Skeletal muscle satellite cell (primary cell): ENCODE results near the gene UBL5. TPM values are rescaled to one million over a fixed set of nuclear protein-coding genes. Genes with fewer than 3 reads are reported as not detected.
A peak's percentile ranks its signal among the peaks of the same experiment; 100 is the strongest.
"Not testable (repeated sequence)": the region's sequence is repeated elsewhere in the genome, so short reads cannot be mapped to it uniquely, and the experiment has no call there.

ENCODE experiments used
- H3K27me3 ChIP-seq: 2 replicates; pipeline ENCODE4 v1.7.0; 2013; ENCODE audit warnings: low read length; ENCODE audit not compliant: control insufficient read depth, insufficient read depth
- H3K36me3 ChIP-seq: 2 replicates; pipeline ENCODE4 v1.7.0; 2013; ENCODE audit warnings: mild to moderate bottlenecking, control low read depth, low read length; ENCODE audit not compliant: insufficient read depth
- H3K4me1 ChIP-seq: 2 replicates; pipeline ENCODE4 v1.7.0; 2013; ENCODE audit warnings: low read length; ENCODE audit not compliant: control insufficient read depth, insufficient read depth
- H3K4me2 ChIP-seq: 2 replicates; pipeline ENCODE4 v1.7.0; 2013; ENCODE audit warnings: mild to moderate bottlenecking, low read length
- H3K4me3 ChIP-seq: 2 replicates; pipeline ENCODE4 v1.7.0; 2013; ENCODE audit warnings: low read length
- H3K9ac ChIP-seq: 2 replicates; pipeline ENCODE4 v1.7.0; 2013; ENCODE audit warnings: mild to moderate bottlenecking, low read depth, low read length, moderate library complexity
- H3K9me3 ChIP-seq: replicated peaks from 2 replicates; pipeline ENCODE4 v1.7.0; 2013; ENCODE audit warnings: mild to moderate bottlenecking, control low read depth, low read length
- total RNA-seq: library from RNA; depleted of rRNA; stranded (reverse); fragments of >200 nt; gene quantifications from 2 replicates; pipeline ENCODE4 v1.2.3, GENCODE V29; 2012; rRNA removed

Gene UBL5
- 234 and 301 TPM in 2 replicates for total RNA-seq

DNA sequence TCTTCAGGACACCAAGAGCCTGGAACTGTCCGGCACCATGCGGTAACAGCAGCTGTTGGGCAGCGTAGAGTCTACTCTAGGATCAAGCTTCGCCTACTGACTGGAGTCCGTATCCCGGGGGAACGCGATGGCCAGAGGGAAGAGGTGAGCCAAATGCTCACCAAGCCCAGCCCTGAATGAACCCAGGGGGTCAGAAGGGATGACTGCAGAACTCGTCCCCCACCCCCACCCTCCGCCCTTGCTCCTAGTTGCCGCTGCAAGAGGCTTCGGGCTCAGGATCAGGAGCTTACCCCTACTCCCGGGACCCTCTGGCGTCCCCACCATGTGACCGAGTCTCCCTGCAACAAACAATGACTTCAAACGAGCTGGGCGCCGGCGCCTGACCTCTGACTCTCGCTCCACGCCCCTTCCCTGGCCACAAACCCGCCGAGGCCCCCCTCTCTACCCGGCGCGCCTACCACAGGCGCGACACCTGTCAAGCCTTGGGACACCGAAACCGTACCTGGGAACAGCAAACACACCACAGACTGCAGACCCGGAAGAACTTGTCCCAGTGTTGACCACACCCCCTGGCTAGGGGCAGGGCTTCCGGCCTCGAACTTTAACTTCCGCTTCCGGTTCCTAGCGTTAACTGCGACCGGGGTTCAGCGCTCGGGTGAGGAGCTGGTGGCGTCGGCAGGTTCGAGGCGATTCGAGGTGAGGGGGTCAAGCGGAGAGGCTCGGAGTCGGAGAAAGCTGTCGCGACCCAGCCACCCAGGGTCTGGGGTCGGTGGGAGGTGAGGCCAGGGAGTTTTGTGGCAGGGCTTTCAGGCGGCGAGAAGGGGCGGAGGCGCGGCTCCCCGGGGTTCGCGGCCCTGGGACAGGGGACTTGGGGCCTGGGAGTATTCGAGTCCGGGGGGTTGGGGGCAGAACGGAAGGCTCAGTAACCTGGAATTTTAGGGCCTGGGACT lies at the start of gene UBL5:
UBL5 (plus strand) TSS at position 630 of the 950 bp plus-strand sequence. CDS start 420 bp downstream, outside the sequence.
- Histone ChIP-seq H3K27me3 (no peaks in the 10 kb centered on the region), H3K9me3 (no peaks in the 10 kb centered on the region), H3K4me2 (peak within 1 kb of the TSS; percentile 89), H3K4me1 (peaks cover 8% of the 10 kb centered on the region), H3K36me3 (peaks cover 10% of the 10 kb centered on the region), H3K9ac (peak within 1 kb of the TSS; percentile 93), H3K4me3 (peak within 1 kb of the TSS; percentile 89)

DNA sequence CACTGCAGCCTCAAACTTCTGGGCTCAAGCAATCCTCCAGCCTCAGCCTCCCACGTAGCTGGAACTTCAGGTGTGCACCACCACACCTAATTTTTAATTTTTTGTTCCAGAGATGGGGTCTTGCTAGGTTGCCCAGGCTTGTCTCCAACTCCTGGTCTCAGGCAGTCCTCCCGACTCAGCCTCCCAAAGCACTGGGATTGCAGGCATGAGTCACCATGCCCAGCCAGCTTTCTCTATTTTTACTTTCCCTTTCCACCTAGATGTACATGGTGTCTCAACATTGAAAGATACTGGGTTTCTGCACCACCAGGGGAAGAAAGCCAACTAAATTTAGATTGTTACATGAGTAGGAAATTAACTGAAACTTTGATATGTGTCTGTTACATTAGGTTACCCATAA lies 45.4 kb upstream of the UBL5 start:
- no peak overlapping the region for H3K4me3 ChIP-seq
- H3K4me1 ChIP-seq: peaks cover 17% of the 10 kb centered on the region
- no peak overlapping the region for H3K9ac ChIP-seq
- H3K27me3 ChIP-seq: no peaks in the 10 kb centered on the region
- H3K4me2 ChIP-seq: no peak overlapping the region
- H3K36me3 ChIP-seq: no peaks in the 10 kb centered on the region
- no peaks in the 10 kb centered on the region for H3K9me3 ChIP-seq

DNA sequence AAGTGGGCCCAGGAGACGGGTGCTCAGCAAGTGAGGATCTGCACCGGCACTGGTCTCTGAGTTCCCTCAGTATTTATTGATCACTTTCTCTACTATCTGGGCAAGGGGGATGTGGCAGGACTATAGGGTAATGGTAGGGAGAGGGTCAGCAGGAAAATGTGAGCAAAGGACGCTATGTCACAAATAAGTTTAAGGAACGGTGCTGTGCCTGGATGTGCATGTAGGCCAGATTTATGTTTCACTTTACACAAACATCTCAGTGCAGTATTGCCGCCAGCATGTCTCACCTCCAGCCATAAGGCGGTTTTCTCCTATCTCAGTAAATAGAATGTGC lies 43.6 kb upstream of the UBL5 start:
- H3K9ac ChIP-seq, H3K9me3 ChIP-seq, H3K36me3 ChIP-seq, H3K4me3 ChIP-seq, H3K27me3 ChIP-seq: not testable (repeated sequence)
- H3K4me2 ChIP-seq: peak overlapping the region; percentile 92
- H3K4me1 ChIP-seq: peaks cover 21% of the 10 kb centered on the region

DNA sequence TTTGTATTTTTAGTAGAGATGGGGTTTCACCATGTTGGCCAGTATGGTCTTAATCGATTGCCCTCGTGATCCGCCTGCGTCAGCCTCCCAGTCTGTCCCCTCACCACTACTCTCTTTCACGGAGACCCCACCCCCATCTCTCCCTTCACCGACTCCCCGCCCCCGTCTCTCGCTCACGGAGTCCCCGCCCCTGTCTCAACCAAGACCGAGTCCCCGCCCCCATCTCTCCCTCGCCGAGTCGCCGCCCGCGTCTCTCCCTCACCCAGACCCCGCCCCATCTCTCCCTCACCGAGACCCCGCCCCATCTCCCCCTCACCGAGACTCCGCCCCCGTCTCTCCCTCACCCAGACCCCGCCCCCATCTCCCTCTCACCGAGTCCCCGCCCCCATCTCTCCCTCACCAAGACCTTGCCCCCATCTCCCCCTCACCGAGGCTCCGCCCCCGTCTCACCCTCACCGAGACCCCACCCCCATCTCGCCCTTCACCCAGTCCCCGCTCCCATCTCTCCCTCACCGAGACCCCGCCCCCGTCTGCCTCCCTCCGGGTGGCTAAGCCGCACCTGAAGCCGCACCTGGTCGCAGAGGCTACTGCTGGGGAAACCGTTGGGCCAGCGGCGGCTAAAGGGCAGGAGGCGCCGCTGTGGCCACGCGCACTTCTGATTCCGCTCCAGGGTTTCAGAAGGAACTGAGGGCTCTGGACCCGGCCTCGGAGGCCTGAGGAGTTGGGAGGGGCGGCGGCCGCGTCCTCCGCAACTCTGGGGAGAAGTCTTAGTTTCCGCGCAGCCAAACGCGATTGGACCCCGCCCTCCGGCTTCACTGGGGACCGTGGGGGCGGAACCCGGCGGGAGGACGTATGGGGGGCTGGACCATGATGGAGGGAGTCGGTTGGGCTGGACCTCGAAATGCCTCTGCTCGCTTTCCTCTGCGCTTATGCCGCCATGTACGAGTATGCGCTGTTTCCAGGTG lies 42.1 kb upstream of the UBL5 start:
- H3K9ac ChIP-seq: peak overlapping the region; percentile 90
- no peaks in the 10 kb centered on the region for H3K9me3 ChIP-seq
- H3K4me2 ChIP-seq: peak overlapping the region; percentile 96
- H3K4me3 ChIP-seq: peak overlapping the region; percentile 97
- H3K36me3 ChIP-seq: no peaks in the 10 kb centered on the region
- peaks cover 21% of the 10 kb centered on the region for H3K4me1 ChIP-seq
- H3K27me3 ChIP-seq: no peaks in the 10 kb centered on the region

DNA sequence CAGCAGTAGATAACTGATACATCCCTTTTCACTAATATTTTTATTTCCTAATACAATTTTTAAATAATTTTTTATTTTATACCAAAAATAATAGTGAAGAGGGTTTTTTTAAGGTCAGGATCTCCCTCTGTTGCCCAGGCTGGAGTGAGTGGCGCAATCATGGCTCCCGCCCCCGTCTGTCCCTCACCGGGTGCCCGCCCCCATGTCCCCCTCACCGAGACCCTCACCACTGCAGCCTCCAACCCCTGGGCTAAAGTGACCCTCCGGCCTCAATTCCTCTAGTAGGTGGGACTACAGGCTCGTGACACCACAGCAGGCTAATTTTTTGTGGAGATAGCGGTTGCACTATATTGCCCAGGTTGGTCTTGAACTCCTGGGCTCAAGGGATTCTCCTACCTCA lies 41.4 kb upstream of the UBL5 start:
- Histone ChIP-seq H3K4me1 (peaks cover 21% of the 10 kb centered on the region), H3K36me3 (no peaks in the 10 kb centered on the region), H3K4me3 (peak overlapping the region; percentile 97), H3K9me3 (no peaks in the 10 kb centered on the region), H3K9ac (peak overlapping the region; percentile 90), H3K27me3 (no peaks in the 10 kb centered on the region), H3K4me2 (peak overlapping the region; percentile 96)

DNA sequence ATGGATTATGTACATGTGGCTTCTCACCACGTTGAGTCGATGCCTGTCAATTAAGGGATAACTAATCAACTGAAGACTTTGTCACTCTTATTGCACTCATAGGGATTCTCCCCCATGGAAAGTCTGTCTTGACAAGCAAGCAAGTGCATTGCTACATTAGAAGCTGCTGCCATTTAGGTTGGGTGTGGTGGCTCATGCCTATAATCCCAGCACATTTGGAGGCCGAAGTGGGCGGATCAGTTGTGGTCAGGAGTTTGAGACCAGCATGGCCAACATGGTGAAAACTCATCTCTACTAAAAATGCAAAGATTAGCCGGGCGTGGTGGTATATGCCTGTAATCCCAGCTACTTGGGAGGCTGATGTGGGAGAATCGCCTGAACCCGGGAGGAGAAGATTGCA lies 40.9 kb upstream of the UBL5 start:
- Histone ChIP-seq H3K4me2 (no peak overlapping the region), H3K36me3 (no peaks in the 10 kb centered on the region), H3K27me3 (no peaks in the 10 kb centered on the region), H3K9ac (no peak overlapping the region), H3K9me3 (no peaks in the 10 kb centered on the region), H3K4me3 (no peak overlapping the region), H3K4me1 (peaks cover 21% of the 10 kb centered on the region)

DNA sequence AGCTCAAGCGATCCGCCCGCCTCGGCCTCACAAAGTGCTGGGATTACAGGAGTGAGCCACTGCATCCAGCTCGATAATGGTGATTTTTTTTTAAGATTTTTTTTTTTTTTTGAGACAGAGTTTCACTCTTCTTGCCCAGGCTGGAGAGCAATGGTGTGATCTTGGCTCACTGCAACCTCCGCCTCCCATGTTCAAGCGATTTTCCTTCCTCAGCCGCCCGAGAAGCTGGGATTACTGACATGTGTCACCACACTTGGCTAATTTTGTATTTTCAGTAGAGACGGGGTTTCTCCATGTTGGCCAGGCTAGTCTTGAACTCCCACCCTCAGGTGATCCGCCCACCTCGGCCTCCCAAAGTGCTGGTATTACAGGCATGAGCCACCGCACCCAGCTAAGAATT lies 39.1 kb upstream of the UBL5 start:
- H3K4me3 ChIP-seq, H3K9ac ChIP-seq, H3K27me3 ChIP-seq, H3K36me3 ChIP-seq, H3K4me2 ChIP-seq, H3K9me3 ChIP-seq: not testable (repeated sequence)
- H3K4me1 ChIP-seq: peaks cover 19% of the 10 kb centered on the region

DNA sequence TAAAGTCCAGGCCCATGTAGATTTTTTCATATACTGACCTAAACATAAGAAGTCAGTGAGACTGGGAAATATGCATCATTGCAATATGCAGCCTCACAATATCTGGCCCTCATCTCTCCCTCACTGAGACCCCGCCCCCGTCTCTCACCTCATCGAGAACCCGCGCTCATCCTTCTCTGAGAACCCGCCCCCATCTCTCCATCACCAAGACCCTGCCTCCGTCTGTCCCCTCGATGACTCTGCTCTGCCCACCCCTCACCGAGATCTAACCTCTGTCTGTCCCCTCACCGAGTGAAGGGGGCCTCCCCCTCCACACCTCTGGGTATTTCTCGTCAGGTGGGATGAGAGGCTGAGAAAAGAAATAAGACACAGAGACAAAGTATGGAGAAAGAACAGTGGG lies 38.7 kb upstream of the UBL5 start:
- Histone ChIP-seq H3K4me1 (peaks cover 15% of the 10 kb centered on the region), H3K4me2 (no peak overlapping the region), H3K27me3 (no peaks in the 10 kb centered on the region), H3K9ac (no peak overlapping the region), H3K36me3 (no peaks in the 10 kb centered on the region), H3K9me3 (no peaks in the 10 kb centered on the region), H3K4me3 (no peak overlapping the region)

DNA sequence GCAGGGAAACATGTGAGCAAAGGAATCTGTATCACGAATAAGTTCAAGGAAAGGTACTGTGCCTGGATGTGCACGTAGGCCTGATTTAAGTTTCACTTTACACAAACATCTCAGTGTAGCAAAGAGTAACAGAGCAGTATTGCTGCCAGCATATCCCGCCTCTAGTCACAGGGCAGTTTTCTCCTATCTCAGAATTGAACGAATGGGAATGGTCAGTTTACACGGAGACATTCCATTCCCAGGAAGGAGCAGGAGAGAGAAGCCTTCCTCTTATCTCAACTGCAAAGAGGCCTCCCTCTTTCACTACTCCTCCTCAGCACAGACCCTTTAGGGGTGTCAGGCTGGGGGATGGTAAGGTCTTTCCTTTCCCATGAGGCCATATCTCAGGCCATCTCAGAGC lies 38.1 kb upstream of the UBL5 start:
- peaks cover 10% of the 10 kb centered on the region for H3K4me1 ChIP-seq
- H3K9ac ChIP-seq, H3K4me2 ChIP-seq, H3K9me3 ChIP-seq, H3K4me3 ChIP-seq, H3K36me3 ChIP-seq, H3K27me3 ChIP-seq: not testable (repeated sequence)

DNA sequence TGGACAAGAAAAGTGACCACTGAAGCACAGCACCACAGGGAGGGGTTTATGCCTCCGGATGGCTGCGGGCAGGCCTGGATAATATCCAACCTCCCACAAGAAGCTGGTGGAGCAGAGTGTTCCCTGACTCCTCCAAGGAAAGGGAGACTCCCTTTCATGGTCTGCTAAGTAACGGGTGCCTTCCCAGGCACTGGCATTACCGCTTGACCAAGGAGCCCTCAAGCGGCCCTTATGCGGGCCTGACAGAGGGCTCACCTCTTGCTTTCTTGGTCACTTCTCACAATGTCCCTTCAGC lies 36.7 kb upstream of the UBL5 start:
- H3K4me1 ChIP-seq, H3K9ac ChIP-seq, H3K27me3 ChIP-seq, H3K36me3 ChIP-seq, H3K9me3 ChIP-seq: not testable (repeated sequence)
- Histone ChIP-seq H3K4me3 (peak overlapping the region; percentile 73), H3K4me2 (peak overlapping the region; percentile 82)

DNA sequence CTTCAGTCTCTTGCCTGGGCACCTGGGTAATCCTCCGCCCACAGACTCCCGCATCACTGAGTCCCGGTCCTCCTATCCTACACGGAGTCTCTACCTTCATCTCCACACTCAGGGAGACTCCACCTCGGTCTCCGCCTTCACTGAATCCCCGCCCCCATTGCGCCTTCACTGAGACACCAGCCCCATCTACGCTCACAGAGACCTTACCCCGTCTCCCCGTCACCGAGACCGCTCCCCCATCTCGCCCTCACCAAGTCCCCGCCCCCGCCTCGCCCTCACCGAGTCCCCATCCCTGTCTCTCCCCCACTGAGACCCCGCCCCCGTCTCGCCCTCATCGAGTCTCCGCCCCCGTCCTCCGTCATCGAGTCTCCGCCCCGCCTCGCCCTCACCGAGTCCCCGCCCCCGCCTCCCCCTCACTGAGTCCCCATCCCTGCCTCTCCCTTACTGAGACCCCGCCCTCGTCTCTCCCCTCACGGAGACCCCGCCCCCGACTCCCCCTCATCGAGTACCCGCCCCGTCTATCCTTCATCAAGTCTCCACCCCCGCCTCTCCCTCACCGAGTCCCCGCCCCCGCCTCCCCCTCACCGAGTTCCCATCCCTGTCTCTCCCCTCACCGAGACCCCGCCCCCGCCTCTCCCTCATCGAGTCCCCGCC lies 36.0 kb upstream of the UBL5 start:
- Histone ChIP-seq H3K4me1 (peaks cover 4% of the 10 kb centered on the region), H3K27me3 (no peaks in the 10 kb centered on the region), H3K9ac (peak overlapping the region; percentile 65), H3K4me2 (peak overlapping the region; percentile 82), H3K9me3 (no peaks in the 10 kb centered on the region), H3K36me3 (no peaks in the 10 kb centered on the region), H3K4me3 (peak overlapping the region; percentile 83)
